HG03039 (cell line): ENCODE data around the gene POMGNT2.

Experiments used
- ATAC-seq: cut with Tn5 transposase; IDR thresholded peaks from one replicate; pipeline ENCODE4 v1.9.1; 2021; ENCODE audit warnings: mild to moderate bottlenecking, moderate library complexity; ENCODE audit not compliant: unreplicated experiment

Gene POMGNT2

GRCh38 chr3:43105596-43106292 lies at the start of gene POMGNT2:
TSS of gene POMGNT2 (minus strand) at chr3:43106079. CDS start at chr3:43081431, 24,648 bp downstream.
- peak; percentile 88 for ATAC-seq

DNA sequence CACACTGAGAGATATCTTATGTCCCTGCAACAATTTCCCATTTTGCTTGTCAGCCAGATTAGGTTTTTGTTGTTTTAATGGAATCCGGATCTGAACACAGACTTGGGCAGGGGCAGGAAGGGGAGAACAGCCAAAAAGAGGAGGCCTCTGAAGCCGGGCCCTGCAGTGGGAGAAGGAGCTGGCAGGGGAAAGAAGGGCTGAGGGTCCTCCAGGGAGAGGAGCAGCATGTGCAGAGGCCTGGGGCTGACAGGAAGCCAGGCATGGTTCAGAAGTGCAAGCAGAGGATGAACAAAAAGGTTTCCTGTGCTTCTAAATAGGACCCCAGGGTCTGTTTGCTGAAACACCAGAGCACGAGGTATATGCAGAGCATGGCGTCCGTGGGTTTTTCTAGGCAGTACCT lies 49.1 kb upstream of the POMGNT2 start:
- ATAC-seq: no peak

DNA sequence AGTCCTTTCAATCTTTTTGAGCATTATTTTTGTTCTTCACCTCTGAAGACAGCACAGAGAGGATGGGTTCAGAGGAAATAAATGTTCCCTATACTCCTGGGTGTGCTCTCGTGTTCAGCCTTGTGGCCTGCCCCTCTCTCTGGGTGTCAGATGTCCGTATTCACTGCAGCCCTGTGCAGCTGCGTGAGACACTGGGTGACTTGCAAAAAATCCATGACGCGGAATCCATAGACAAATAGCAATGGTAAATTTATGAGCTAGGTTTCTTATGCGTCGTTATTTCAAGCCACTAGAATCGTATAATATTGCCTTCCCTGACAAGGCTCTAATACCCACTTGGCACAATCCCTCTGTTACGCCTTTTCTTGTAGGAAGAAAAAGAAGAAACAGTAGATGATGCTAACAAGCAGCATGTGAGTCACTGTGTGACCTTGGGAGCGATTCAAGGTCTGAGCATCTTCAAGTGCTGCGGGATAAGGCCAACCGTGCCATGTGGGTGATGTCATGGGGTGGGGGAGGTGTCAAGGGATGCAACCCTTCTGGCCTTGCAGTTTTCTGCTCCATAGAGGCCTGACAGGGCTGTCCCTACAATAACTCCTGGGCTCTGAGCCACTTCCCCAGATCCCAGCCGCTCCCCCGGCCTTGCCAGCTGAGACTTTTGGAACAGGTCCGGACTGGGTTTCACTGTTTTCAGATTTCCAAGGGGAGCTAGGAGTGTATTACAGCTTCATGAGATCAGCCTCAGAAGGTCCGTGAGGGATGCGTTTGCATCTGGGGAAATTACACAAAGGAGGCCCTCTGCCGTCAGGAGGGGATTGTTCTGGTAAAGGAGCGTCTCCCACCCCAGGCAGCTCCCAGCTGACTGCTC lies 47.6 kb upstream of the POMGNT2 start:
- no peak for ATAC-seq

- ATAC-seq: no peak
Observed at GRCh38 chr3:43152649-43153048, 46.8 kb upstream of the POMGNT2 start.

- ATAC-seq: no peak
Observed at GRCh38 chr3:43148033-43148432, 42.2 kb upstream of the POMGNT2 start.

DNA sequence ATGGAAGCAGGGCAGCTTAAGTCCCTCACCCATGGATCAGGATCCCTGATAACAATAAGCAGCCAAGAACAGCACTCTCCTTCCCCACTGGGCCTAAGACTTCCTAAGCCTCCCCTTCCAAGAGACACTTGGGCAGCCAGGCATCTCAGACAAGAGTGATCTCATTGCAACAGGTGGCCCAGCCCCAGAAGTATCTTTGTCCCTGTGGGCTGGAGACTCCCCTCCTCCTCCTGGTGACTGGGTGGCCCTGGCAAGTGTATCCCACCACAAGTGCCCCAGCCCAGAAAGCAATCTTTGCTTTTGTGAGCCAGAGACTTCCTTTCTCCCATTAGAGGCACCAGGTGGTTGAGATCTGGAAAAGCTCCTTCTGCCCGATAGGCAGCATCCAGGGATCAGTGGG lies 40.7 kb upstream of the POMGNT2 start:
- no peak for ATAC-seq

- no peak for ATAC-seq
Observed at GRCh38 chr3:43144761-43145490, 39.0 kb upstream of the POMGNT2 start.

DNA sequence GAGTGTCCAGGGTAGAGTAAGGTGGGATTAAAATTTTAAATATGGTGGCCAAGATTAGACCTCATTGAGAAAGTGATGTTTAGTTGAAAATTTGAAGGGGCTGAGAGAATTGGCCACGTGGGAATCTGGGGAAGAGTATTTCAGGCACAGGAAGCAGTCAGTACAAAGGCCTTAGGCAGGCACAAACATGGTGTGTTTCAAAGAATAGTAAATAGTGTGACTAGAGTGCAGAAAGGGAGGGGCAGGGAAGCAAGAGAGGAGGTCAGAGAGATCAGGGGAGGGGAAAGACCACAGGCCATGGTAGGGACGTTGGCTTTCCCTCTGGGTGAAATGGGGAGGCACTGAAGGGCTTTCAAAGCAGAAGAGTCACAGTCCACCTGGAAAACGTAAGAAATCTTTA lies 36.6 kb upstream of the POMGNT2 start:
- no peak for ATAC-seq

- no peak for ATAC-seq
Observed at GRCh38 chr3:43138488-43139231, 32.8 kb upstream of the POMGNT2 start.

DNA sequence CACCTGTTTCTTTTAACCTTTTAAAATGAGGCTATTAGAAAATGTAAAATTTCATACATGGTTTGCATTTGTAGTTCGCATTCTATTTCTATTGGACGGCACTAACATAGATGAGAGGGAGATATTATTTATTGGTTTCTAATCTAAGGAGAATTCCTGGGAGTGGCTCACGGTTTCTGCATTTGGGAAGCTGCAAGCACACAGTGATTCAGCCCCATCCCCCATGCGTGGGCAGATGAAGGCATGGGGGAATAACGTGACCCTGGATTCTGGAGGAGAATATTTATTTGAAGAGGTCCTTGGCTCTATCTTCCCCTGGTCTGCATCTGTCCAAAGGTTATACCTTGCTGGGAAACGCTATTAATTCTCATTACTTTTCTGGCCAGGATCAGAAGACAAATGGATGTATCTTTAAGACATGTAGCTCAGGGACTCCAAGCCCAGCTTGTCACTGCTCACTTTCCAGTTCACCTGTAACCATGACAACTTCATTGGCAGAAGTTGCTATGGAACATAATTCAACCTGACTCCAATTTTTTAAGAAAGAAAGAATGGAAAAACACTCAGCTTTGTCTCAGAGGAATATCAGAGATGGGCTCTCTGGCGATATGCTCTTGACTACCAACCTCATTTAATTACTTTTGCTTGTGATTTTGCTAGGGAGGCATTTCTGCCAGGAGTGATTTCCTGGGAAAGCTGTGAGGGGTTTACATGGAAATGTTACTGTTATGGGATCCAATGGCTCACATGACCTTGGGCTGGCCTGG lies 27.2 kb upstream of the POMGNT2 start:
- no peak for ATAC-seq

- ATAC-seq: no peak
Observed at GRCh38 chr3:43132193-43132592, 26.3 kb upstream of the POMGNT2 start.

DNA sequence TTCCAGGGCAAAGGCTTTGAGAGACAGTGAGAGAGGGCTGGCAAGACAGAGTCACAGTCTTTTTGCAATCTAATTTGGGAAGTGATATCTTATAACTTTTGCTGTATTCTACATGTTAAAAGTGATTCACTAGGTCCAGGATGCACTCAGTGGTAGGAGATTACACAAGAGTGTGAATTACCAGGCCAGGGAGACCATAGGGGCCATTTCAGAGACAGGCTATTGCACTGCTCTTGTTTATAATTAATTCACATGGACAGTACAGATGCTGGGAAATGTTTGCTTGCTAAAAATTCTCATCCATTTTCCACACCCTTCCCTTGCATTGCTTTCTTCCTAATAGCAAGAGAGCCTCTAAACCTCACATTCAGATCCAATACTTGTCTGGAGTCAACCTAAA lies 22.6 kb upstream of the POMGNT2 start:
- ATAC-seq: no peak

GRCh38 chr3:43126536-43126935 lies 20.7 kb upstream of the POMGNT2 start:
- ATAC-seq: no peak

DNA sequence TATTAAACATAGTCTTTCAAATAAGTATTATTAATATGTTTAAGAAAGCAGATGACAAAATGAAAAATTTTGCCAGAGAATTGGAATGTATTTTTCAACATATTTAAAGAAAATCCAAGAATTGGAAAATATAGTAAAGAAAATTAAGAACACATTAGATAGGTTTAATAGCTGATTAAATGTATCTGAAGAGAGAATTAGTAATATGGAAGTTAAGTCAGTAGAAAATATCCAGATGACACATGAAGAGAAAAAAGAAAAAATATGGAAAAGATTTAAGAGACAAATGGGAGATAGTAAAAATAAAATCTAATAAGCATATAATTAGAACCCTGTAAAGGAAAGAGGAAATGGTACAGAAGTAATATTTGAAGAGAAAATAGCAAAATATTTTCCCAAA lies 18.0 kb upstream of the POMGNT2 start:
- no peak for ATAC-seq

- ATAC-seq: no peak
Observed at GRCh38 chr3:43120937-43121336, 15.1 kb upstream of the POMGNT2 start.

DNA sequence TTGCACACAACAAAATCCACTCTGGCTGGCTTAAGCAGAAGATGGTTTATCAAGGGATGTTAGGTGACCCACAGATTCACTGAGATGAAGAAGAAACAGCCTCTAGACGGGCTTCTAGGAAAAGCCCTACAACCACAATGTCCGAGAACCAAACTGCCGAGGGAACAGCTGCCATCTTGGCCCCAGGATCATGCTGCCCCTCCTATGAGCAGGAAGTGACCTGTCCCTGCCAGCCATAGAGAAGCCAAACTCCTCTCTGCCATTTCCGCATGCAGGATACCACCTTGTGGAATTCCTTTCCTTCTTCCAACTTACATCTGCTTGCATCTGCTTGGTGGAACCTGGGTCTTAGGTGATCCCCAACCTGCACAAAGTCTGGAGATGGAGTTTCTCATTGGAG lies 11.4 kb upstream of the POMGNT2 start:
- ATAC-seq: no peak

DNA sequence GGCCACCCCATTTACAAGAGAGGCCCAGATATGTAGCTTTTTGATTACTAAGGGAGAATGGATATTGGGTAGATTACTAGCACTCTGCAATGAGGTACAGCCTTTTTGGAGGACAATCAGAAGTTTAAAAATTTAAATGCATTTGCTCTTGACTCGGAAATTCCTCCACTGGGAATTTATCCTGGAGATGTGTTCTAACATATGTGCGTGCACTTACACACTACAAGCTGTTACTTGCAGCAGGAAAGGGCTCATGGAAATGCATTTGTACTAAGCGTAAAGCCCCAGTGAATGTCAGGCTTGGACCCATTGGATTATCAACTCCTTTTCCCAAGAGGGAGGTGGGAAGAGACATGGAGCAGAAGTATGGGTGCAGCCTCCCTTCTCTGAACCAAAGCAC lies 7.8 kb upstream of the POMGNT2 start:
- ATAC-seq: no peak

- ATAC-seq: no peak
Observed at GRCh38 chr3:43106293-43106628, 382 bp upstream of the POMGNT2 start.

GRCh38 chr3:43104660-43105595 lies 951 bp downstream of the POMGNT2 start:
- no peak for ATAC-seq
